Thyroid gland (tissue), 4 donors: ENCODE measurements around the gene WWP2. TPM values are rescaled to one million over a fixed set of nuclear protein-coding genes. Genes with fewer than 3 reads are reported as not detected.

Source experiments
- DNase-seq, 2 donors: peaks; one replicate each; pipeline ENCODE4 v3.0.0-alpha.2; 2019
- H3K27ac ChIP-seq, 3 donors: fragments of 200-600 bp; sonication (generic); 1 replicate in 2 of 3; 2 replicates in 1 of 3; pipeline ENCODE4 v1.5.1; 2016 to 2019; ENCODE audit warnings: mild to moderate bottlenecking in 1 of 3, moderate library complexity in 1 of 3
- H3K27me3 ChIP-seq: fragments of 200-600 bp; sonication (generic); one replicate; pipeline ENCODE4 v1.5.1; 2019
- H3K36me3 ChIP-seq, 2 donors: fragments of 200-600 bp; sonication (generic); one replicate each; pipeline ENCODE4 v1.5.1; 2016 to 2019
- H3K4me1 ChIP-seq, 2 donors: fragments of 200-600 bp; sonication (generic); one replicate each; pipeline ENCODE4 v1.5.1; 2017 to 2019
- H3K4me3 ChIP-seq, 3 donors: fragments of 200-600 bp; sonication (generic); replicated peaks in 1 of 3; 1 replicate in 2 of 3; 2 replicates in 1 of 3; pipeline ENCODE4 v1.5.1; 2016; ENCODE audit warnings: mild to moderate bottlenecking in 1 of 3
- H3K9me3 ChIP-seq: fragments of 200-600 bp; sonication (generic); one replicate; pipeline ENCODE4 v1.5.1; 2017
- POLR2A ChIP-seq, 2 donors: fragments of 450-650 bp; IDR thresholded peaks; one replicate each; pipeline ENCODE4 v1.6.1; 2017; ENCODE audit warnings: antibody characterized with exemption in 2 of 2, mild to moderate bottlenecking in 2 of 2, moderate library complexity in 1 of 2
- WGBS, 2 donors: methylation state at CpG; one replicate each; pipeline ENCODE4 v1.1.5; 2017; 5-methylcytosine and 5-hydroxymethylcytosine counted together
- intact Hi-C: fragments of 100-400 bp; cut with DNase I; formaldehyde crosslinking; loops from one replicate; pipeline ENCODE4 v1.15.1; 2023
- total RNA-seq, 4 donors: library from RNA; depleted of rRNA; stranded (reverse); fragments of >200 nt; gene quantifications; one replicate each; pipeline ENCODE4 v1.2.3, GENCODE V29; 2016
- TF ChIP-seq, protein P1 (sequence below), 6 experiments: fragments of 200-600 bp in 3 of 6; fragments of 450-650 bp in 3 of 6; sonication (generic) in 3 of 6; IDR thresholded peaks; one replicate each; pipeline ENCODE4 v1.5.1; 2016 to 2019; ENCODE audit warnings: antibody characterized with exemption in 6 of 6, mild to moderate bottlenecking in 2 of 6, inconsistent platforms in 1 of 6, moderate library complexity in 1 of 6

Gene WWP2
- total RNA-seq, 4 donors from 2014 or later, result 35.9 to 72.1 (median 47.7) TPM

DNA sequence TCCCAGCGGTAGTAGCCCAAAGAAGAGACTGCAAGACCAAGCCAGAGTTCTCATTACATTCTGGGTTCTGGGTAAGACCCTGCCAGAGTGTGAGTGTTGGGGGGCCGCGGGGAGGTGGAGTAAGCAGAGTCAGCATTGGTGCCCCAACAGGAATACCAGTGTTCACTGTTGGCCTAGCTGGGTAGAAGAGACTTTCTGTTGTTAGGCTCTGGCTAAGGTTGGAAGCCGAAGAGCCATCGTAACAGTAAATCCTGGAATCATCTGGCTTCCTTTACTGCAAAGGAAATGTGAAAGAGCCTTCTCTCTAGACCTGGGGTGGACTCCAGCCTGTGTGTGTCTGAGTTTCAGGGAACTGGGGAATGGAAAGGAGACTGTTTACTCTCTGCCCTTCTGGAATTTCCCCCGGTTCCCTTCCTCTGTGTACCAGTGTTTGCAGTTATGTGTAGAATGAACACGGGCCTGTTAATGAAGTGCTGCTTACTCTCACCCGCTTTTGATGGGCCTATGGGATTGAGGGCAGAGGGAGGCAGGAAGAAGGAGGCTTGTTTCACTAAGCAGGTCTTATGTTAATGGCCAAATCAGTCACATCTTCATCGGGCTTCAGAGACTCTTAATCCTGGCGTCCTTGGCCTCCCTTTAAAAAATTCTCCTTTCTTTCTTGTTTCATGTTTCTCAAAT, 68.5 kb downstream of the WWP2 start:
- no peaks in the 10 kb centered on the region for H3K36me3 ChIP-seq
- peak overlapping the region in 2 of 3 donors; percentile 26 to 63 for H3K27ac ChIP-seq
- peaks cover 7 to 37% of the 10 kb centered on the region in 2 donors for H3K4me1 ChIP-seq
- intact Hi-C loops, result no loop called here
- no peaks in the 10 kb centered on the region for H3K9me3 ChIP-seq
- no peak for DNase-seq
- WGBS, 2 donors, result 64 to 68% methylated on average over 10 of the region's 10 CpGs
- TF ChIP-seq, protein P1, sequence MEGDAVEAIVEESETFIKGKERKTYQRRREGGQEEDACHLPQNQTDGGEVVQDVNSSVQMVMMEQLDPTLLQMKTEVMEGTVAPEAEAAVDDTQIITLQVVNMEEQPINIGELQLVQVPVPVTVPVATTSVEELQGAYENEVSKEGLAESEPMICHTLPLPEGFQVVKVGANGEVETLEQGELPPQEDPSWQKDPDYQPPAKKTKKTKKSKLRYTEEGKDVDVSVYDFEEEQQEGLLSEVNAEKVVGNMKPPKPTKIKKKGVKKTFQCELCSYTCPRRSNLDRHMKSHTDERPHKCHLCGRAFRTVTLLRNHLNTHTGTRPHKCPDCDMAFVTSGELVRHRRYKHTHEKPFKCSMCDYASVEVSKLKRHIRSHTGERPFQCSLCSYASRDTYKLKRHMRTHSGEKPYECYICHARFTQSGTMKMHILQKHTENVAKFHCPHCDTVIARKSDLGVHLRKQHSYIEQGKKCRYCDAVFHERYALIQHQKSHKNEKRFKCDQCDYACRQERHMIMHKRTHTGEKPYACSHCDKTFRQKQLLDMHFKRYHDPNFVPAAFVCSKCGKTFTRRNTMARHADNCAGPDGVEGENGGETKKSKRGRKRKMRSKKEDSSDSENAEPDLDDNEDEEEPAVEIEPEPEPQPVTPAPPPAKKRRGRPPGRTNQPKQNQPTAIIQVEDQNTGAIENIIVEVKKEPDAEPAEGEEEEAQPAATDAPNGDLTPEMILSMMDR (IDR thresholded peaks at IDR 0.05), result no peak
- no peak for TF ChIP-seq POLR2A (IDR thresholded peaks at IDR 0.05)
- H3K27me3 ChIP-seq, result no peaks in the 10 kb centered on the region
- H3K4me3 ChIP-seq, result no peak overlapping the region

DNA sequence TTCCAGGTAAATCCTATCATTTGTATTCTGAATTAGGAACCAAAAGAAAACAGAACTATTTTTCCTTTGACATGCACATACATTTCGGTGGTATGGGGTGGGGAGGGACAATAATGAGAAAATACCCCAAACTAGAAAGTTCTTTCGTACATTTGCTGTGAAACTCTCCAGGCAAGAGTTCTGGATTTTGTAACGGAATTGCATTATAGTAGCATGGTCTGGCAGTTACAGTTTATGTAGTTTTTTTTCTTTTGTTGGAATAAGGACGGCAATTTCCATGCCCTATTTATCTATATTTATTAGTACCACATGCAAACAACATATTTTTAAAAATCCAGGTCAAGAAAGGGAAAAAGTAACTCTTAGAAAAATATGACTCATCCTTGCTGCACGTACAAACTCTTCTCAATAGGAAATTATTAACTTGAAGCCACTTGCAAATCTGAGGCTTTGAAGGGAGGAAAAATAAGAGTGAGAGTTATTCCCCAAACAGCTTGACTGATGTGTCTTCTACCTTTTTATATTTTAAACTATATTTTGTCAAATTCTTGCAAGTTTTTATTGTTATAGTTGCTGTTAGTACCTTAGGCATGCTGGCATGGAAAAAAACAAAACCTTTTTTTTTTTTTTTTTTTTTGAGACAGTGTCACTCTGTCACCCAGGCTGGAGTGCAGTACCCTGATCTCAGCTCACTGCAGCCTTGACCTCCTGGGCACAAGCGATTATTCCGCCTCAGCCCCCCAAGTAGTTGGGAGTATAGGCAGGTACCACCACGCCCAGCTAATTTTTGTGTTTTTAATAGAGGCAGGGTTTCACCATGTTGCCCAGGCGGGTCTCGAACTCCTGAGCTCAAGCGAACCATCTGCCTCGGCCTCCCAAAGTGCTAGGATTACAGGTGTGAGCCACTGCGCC, 69.3 kb downstream of the WWP2 start:
- Histone ChIP-seq H3K27ac (peak overlapping the region in 2 of 3 donors; percentile 26 to 63), H3K9me3 (no peaks in the 10 kb centered on the region), H3K4me1 (peaks cover 7 to 37% of the 10 kb centered on the region in 2 donors), H3K27me3 (no peaks in the 10 kb centered on the region), H3K4me3 (no peak overlapping the region), H3K36me3 (no peaks in the 10 kb centered on the region)
- 89 to 90% methylated on average over 13 of the region's 13 CpGs for WGBS, 2 donors
- TF ChIP-seq, protein P1 (IDR thresholded peaks at IDR 0.05), result no peak
- no peak for TF ChIP-seq POLR2A (IDR thresholded peaks at IDR 0.05)
- DNase-seq, result no peak
- intact Hi-C loops, result no loop called here

DNA sequence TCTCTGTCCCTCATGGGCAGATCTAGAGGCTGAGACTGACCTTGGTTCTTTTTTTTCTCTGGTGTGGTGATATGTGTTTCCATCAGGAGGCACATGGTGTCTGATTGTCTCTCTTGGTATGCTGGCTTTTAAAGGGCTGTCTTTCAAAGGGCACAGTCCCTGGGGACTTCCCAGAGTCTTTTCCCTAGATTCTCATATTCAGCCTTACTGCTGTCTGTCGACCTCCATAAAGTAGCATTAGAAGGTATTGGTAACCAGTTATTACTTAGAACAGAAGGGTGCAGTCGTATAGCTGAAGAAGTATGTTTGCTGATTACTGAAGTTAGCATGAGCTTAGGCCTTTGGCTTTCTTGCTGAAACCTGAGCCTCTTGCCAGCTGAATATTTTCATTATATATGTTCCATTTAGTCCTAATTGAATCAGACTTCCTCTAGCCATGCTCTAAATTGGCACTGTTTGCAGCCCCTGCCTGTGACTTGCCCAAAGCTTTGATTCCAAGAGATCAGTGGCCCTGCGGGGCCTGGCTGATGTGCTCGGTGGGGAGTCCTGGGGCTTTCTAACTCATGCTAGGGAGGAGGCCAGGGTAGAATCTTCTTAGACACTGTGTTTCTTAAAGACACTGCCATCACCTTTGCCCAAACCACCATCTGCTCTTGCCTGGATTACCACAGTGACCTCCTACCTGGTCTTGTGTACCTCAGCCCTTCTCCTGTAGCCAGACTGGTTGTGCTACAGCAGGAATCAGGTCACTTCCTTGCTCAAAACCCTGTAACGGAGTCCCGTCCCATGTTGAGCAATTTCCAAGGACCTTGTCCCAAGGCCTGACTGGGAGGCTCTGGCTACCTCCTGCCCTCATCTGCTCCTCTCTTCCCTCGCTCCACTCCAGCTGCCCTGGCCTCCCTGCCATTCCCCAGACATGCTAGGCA, 71.5 kb downstream of the WWP2 start:
- Histone ChIP-seq H3K4me1 (peaks cover 11 to 44% of the 10 kb centered on the region in 2 donors), H3K4me3 (no peak overlapping the region), H3K9me3 (no peaks in the 10 kb centered on the region), H3K27ac (peak overlapping the region; percentile 49 to 79 (median 63)), H3K36me3 (no peaks in the 10 kb centered on the region), H3K27me3 (no peaks in the 10 kb centered on the region)
- intact Hi-C loops, result no loop called here
- TF ChIP-seq, protein P1 (IDR thresholded peaks at IDR 0.05), result no peak
- TF ChIP-seq POLR2A (IDR thresholded peaks at IDR 0.05), result no peak
- 37 to 64% methylated on average over 5 to 7 of the region's 7 CpGs for WGBS, 2 donors
- DNase-seq, result peak; percentile 83 to 93

DNA sequence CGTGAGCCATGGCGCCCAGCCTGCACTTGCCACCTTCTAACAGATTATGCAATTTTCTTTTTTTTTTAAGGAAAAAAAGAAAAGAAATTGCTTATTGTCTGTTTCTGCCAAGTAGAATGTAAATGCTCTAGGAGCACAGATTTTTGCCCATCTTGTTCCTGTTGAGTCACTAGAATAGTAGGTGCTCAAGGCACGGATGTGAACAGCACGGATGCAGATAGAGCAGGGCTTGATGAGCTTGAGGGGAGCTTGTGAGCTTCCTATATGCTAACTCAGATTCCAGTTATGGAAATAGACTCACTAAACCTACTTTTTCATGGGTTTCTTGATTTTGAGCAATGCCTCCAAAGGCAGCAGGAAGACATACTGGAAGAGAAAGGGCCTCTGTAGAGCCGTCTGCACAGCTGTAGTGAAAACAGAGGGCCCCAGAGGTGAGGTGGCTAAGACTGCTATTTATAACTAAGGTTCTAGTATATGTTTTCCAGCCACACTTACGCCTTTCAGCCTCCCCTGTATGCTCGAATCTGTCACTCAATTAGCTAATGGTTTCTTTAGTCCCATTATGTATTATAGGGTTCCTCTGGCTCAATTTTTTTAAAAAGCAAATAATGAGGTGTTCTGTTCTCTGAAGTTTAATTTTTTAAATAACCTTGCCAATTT, 72.8 kb downstream of the WWP2 start:
- Histone ChIP-seq H3K27ac (peak overlapping the region in 1 of 3 donors; percentile 79), H3K4me1 (peaks cover 11 to 51% of the 10 kb centered on the region in 2 donors), H3K4me3 (no peak overlapping the region), H3K36me3 (no peaks in the 10 kb centered on the region), H3K27me3 (no peaks in the 10 kb centered on the region), H3K9me3 (no peaks in the 10 kb centered on the region)
- TF ChIP-seq POLR2A (IDR thresholded peaks at IDR 0.05), result no peak
- TF ChIP-seq, protein P1 (IDR thresholded peaks at IDR 0.05), result no peak
- intact Hi-C loops, result no loop called here
- WGBS, 2 donors, result 90 to 96% methylated on average over 7 of the region's 7 CpGs
- DNase-seq, result no peak
